ENCODE results near the gene RIN1. TPM values are rescaled to one million over a fixed set of nuclear protein-coding genes. Genes with fewer than 3 reads are reported as not detected.

RIN1 gene
- total and polyA plus RNA-seq, 2 donors (not counting 1 experiment from before 2014, with no cell fraction given): 0.72 to 1.7 TPM

DNA sequence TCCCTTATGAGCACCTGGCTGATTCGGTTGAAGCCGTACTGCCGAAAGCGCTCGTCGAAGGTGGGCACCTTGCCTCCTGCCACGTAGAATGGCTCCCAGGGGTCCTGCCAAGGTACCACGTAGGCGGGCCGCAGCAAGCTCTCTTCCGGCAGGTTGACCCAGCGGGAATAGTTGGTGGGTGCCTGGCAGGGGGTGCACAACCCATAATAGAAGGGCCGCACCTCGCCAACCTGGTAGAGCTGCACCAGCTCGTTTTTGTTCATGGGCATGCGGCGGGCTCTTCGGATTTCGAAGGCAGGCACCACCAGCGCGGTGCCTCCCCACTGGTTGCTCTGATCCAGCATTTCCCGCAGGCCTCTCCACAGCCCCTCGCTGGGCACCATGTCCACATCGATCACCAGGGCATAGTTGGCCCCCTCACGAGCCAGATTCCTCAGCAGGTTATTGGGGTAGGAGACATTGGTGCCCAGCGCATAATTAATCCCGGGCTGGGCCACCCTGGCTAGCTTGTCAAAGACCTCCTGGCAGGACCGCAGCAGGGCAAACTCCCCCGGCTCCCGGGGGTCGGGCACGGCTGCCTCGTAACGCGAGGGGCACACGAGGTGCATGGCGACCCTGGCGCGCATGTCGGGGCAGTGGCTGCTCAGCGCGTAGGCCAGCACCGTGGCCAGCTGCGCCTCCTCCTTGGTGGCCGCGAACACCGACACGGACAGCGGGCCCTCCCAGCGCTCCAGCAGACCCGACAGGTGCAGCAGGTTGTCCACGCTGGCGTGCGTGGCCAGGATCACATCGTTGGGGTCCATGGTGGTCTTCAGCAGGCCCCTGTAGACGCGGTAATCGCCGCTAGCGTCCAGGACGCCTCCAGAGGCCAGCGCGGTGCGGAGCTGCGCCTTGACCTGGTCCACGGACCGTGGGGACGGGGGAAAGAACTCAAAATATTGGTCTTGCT is 10.5 kb upstream of the RIN1 start:
- Histone ChIP-seq H3K36me3 (replicated peaks in 1 of 2; ENCODE audit: control extremely low read depth in 1 of 2, control insufficient read depth in 1 of 2, extremely low read depth in 1 of 2, insufficient read depth in 2 of 2, low read length in 1 of 2) (peaks cover 0 to 6% of the 10 kb centered on the region in 2 experiments), H3K79me2 (ENCODE audit: control insufficient read depth, insufficient read depth, low read length) (peaks cover 27% of the 10 kb centered on the region), H3K4me3 (ENCODE audit: control extremely low read depth in 1 of 5, extremely low read depth in 1 of 5, insufficient read depth in 1 of 5, low read depth in 2 of 5, low read length in 4 of 5) (peak overlapping the region; percentile 45 to 85 (median 78)), H3K27me3 (replicated peaks in 1 of 4; ENCODE audit: control extremely low read depth in 1 of 4, control insufficient read depth in 3 of 4, insufficient read depth in 4 of 4, low read length in 3 of 4) (no peaks in the 10 kb centered on the region), H2AFZ (ENCODE audit: insufficient read depth, low read depth, low read length, poor library complexity, severe bottlenecking) (peak overlapping the region; percentile 90), H4K20me1 (ENCODE audit: control insufficient read depth, insufficient read depth, low read length, poor library complexity, severe bottlenecking) (peaks cover 29% of the 10 kb centered on the region), H3K4me2 (replicated peaks; ENCODE audit: low read depth, low read length, poor library complexity, severe bottlenecking) (peak overlapping the region; percentile 85), H3K9ac (ENCODE audit: low read length) (peak overlapping the region; percentile 82), H3K9me3 (ENCODE audit: control extremely low read depth in 1 of 3, control insufficient read depth in 2 of 3, insufficient read depth in 1 of 3, low read length in 2 of 3) (no peaks in the 10 kb centered on the region), H3K4me1 (ENCODE audit: control insufficient read depth in 2 of 2, insufficient read depth in 2 of 2, low read length in 2 of 2) (peaks cover 19 to 44% of the 10 kb centered on the region in 2 donors), H3K27ac (ENCODE audit: low read length in 2 of 2) (peak overlapping the region; percentile 44 to 53)
- TF ChIP-seq, protein P1, sequence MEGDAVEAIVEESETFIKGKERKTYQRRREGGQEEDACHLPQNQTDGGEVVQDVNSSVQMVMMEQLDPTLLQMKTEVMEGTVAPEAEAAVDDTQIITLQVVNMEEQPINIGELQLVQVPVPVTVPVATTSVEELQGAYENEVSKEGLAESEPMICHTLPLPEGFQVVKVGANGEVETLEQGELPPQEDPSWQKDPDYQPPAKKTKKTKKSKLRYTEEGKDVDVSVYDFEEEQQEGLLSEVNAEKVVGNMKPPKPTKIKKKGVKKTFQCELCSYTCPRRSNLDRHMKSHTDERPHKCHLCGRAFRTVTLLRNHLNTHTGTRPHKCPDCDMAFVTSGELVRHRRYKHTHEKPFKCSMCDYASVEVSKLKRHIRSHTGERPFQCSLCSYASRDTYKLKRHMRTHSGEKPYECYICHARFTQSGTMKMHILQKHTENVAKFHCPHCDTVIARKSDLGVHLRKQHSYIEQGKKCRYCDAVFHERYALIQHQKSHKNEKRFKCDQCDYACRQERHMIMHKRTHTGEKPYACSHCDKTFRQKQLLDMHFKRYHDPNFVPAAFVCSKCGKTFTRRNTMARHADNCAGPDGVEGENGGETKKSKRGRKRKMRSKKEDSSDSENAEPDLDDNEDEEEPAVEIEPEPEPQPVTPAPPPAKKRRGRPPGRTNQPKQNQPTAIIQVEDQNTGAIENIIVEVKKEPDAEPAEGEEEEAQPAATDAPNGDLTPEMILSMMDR (IDR thresholded peaks at IDR 0.05): no peak
- TF ChIP-seq EZH2 (IDR thresholded peaks at IDR 0.05; ENCODE audit: borderline replicate concordance, insufficient read depth, low read depth, low read length, poor library complexity, severe bottlenecking): no peak
- Mint-ChIP-seq H3K4me1 (peaks cover 48% of the 10 kb centered on the region), H3K4me3 (peak overlapping the region; percentile 83), H3K27ac (peak overlapping the region; percentile 96), H3K27me3 (no peaks in the 10 kb centered on the region), H3K9me3 (ENCODE audit: insufficient read depth) (no peaks in the 10 kb centered on the region)
- intact Hi-C loops (cut with micrococcal nuclease): loop anchor here (5.0 kb wide), 1 partner anchor 41 kb away; no protein-coding TSS in a partner anchor
- DNase-seq (no peak), ATAC-seq (ENCODE audit: low read depth) (no peak)
- ChIA-PET CTCF (interaction anchor here (1.0 to 5.2 kb wide), 3 partner anchors 35 to 42 kb away, joined by 3 to 44 read pairs (median 19); no protein-coding TSS in a partner anchor), POLR2A (no interaction called here)
- 34% methylated on average over 68 of the region's 68 CpGs for WGBS (ENCODE audit: insufficient coverage)
